HG02973 (cell line): ENCODE results near the gene CRYBG3.

Experiments used
- ATAC-seq: cut with Tn5 transposase; IDR thresholded peaks from one replicate; pipeline ENCODE4 v1.9.1; 2021; ENCODE audit warnings: moderate library complexity; ENCODE audit not compliant: unreplicated experiment

The CRYBG3 gene

GRCh38 chr3:97970956-97971620 is 149.3 kb downstream of the CRYBG3 start:
- no peak for ATAC-seq

DNA sequence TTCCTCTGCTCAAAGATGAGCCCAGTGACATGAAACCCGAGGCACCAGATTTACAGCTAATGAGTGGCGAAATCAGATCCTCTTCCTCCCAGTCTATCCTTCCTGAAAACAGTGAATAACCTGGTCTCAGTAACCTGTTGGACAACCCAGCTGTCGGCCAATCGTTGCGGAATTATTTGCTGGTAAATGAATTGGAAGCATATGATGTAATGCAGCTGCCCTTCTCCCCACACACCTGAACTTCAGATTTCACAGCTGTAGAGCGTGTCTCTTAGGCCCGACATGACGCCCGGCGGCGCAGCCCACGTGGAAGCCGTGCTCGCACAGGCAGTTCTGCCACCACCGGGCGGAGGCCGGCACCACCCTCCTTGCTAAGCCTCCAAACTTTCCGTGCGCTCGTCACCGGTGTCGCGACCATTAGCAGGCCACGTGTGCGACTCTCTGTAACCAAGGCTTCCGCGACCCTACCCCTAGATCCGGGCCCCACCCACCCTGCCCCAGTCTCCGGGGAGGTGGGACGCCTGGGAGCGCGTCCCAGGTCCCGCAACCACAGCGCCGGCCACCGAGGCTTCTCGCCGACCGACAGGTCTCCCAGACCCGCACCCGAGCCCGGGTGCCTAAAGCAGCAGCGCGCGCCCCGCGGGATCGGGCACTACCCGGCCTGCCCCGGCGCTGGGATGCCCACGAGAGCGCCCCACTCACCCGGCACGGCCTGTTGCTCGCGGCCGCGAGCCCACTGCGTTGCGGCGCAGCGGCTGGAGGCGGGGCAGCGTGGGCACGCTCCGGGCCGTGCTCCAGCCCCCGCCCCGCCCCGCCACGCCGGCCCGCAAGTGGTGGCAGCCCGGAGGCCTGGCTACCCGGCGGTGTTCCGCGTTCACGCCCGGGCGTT is 150.1 kb downstream of the CRYBG3 start, which contains the start of gene RIOX2:
Gene RIOX2 (minus strand): TSS at position 753 of the 889 bp plus-strand sequence. CDS start 4,838 bp downstream, outside the sequence.
- ATAC-seq = peak; percentile 97

DNA sequence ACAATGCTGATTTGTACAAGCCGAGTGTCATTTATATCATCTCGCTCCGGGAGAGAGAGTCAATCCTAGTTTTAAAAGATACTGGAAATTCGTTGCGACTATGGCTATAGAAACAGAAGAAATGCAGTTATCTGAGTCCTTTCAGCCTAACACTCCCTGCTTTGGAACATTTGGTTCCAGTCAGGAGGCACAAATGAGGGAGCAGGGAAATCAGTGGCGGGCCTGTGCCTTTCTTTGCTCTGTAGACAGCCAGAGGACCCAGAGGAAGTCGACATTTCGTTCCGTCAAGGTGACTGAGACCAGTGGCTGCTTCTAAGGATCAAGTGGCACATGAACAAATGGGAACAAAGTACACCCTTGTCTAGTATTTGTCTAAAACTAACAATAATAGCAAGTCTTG is 151.2 kb downstream of the CRYBG3 start:
- ATAC-seq = no peak

DNA sequence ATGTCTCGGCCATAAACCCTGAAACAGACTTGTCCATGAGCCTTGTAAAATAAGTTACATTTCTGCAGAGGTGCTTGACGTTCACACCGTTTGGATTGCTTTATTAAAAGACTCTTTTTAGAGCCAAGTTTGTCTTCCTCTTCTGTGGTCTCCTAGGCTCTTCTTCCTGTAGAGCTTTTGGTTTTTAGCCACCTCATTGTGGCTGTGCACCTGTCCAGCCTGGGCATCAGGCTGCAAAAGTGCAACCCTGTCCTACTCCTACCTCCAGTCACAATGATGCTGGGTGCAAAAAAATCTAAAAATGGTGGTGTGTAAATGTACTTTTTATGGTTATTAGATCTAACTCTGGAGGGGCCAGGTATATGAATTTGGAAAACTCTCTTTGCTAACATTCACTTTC is 153.2 kb downstream of the CRYBG3 start:
- ATAC-seq = no peak

GRCh38 chr3:97975466-97975865 is 153.7 kb downstream of the CRYBG3 start:
- ATAC-seq = no peak

DNA sequence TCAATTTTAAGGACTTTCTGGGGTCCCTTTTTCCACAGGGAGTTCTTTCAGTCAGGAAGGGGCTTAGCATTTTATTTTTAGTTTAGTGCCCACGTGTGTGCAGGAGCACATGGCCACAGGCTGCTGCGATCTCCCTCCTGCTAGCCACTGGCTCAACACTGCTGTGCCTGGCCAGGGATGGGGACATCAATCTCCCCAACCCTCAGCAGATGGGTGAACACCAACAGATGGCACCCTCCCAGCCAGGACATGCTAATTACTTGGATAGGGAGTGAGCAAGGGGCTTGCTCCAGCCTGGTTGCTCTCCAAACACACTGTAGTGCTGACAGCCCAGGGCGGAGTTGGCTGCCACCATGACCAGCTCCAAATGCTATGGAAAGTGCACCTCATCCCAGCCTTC is 157.8 kb downstream of the CRYBG3 start:
- no peak for ATAC-seq

- ATAC-seq = no peak
Measured at GRCh38 chr3:97981886-97982285, 160.1 kb downstream of the CRYBG3 start.

DNA sequence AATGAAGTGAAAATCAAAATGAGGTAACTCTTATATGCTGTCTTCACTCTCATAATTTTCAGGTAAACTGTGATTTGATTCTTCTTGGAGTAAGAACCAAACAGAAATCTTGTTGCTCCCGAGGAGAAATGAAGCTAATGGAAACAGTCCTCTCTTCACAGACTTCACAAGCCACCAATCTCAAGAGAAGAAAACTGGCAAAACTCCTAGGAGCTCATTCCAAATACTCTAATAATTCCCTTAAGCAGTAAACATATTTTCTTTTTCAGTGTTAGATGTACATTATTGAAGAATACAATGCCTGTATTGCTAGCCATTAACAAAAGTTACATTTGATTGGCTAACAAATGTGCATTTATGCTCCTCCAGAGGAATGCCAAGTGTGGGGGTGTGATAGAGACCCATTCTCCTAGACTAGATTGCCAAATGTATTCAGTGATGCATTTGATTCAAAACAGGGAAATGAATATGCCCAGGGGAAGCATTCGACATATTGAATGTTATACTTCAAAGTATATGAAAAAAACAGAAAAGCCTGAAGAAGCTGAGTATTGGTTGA is 162.2 kb downstream of the CRYBG3 start:
- ATAC-seq = no peak

DNA sequence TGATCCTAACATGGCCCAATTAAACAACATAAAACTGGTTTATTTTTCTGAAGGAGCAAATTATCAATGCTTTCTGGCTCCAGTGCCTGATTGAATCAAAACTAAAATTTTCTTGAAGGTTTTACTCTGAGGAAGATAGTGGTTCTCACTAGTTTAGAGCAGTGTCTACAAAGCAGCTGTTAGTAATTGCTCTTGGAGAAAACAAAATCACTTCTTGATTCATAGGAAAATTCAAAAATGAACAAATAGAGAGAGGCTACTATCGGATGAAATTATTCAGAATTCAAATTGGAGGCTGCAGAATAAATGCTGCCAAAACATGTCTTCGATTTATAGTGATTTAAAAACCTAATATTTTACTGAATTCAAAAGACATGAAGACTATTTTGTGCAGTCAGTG is 165.5 kb downstream of the CRYBG3 start:
- no peak for ATAC-seq

GRCh38 chr3:97988784-97989568 is 167.2 kb downstream of the CRYBG3 start:
- no peak for ATAC-seq

- ATAC-seq = no peak
Measured at GRCh38 chr3:97990624-97991292, 168.9 kb downstream of the CRYBG3 start.

DNA sequence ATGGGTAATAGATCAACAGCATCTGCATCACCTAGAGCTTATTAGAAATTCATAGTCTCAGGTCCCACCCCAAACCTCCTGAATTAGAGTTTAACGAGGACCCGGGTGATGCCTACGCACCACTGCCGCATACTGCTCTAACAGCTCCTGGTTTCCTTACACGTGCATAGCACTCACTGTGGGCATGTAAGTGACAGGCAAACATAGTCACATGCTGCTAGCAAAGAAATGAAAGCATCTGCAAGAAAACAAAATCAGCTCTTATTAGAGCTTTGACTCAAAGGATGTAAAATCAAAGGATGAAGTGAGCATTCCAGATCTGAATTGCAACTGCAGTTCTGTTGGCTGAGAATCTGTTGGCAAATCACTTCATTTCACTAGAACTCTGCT is 169.5 kb downstream of the CRYBG3 start:
- no peak for ATAC-seq

- ATAC-seq = no peak
Measured at GRCh38 chr3:97992547-97993173, 170.8 kb downstream of the CRYBG3 start.

GRCh38 chr3:97993526-97993925 is 171.7 kb downstream of the CRYBG3 start:
- ATAC-seq = no peak

GRCh38 chr3:97994328-97994945 is 172.6 kb downstream of the CRYBG3 start:
- no peak for ATAC-seq
